GM11168 (cell line): ENCODE results near the gene ALB.

Source experiments
- in situ Hi-C: fragments of 300-500 bp; cut with MboI; formaldehyde crosslinking; loops from one replicate; pipeline ENCODE4 v1.12.0; 2022; ENCODE audit warnings: low sequenced_read_pairs; ENCODE audit not compliant: unreplicated experiment

ALB gene

DNA sequence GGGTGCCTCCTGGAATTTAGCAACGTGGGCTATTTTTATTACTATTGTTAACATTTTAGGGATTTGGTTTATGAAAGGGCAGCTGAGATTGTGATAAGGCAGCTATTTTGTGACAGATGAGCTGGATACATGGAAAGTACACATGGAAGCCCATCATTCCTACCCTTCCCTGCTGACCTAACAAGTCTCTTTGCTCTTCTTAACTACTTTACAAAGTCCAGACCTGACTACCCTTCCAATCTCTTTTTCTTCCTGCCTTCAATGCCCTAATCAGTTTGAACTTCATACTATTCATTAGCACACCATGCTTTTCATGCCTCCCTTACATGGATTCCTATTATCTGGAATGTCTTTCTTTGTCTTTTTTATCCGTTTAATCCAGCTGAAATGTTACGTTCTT lies 22.6 kb downstream of the ALB start:
- in situ Hi-C loops = no loop called here

DNA sequence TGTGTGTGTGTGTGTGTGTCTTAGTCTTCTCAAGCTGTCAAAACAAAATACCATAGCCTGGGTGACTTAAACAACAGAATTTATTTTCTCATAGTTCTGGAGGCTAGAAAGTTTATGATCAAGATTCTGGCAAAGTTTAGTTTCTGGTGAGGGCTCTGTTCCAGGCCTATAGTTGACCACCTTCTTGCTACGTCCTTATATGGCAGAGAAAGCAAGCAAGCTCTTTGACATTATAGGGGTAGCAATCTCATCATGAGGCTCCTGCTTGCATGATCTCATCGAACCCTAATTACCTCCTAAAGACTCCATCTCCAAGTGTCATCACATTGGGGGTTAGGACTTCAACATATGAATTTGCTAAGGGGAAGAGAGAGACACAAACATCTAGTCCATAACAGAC lies 25.0 kb downstream of the ALB start:
- in situ Hi-C loops = no loop called here

DNA sequence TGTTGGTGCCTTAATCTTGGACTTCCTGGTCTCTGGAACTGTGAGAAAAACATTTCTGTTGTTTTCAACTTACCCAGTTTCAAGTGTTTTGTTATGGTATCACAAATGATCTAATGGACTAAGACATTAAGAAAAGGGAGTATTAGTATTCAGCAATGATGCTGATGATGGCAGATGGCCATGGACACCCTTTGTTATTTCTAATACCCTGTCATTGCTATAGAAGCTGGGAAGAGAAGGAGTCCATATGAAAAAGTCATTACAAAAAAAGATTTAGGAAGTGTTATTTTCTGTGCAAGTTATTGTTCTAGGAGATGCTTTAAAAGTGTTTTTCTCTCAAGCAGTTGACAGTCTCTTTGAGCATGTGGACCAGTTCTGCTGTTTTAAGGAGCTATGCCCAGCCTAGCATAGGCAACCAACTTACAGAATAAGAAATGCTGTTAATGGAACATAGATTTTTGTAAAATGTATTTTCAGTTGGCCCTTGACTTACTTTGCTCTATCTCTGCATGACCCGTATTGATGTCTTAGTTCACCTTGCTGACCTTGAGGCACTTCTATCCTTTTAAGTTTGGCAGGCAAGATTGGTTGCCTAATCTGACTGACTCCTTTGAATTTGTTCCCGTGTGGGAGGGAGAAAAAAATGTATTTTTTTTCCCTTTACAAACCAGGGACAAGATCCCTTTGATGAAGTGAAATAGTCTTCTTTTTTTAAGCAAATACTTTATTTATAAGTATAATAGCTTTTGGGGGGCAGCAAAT lies 25.9 kb downstream of the ALB start:
- in situ Hi-C loops = no loop called here

DNA sequence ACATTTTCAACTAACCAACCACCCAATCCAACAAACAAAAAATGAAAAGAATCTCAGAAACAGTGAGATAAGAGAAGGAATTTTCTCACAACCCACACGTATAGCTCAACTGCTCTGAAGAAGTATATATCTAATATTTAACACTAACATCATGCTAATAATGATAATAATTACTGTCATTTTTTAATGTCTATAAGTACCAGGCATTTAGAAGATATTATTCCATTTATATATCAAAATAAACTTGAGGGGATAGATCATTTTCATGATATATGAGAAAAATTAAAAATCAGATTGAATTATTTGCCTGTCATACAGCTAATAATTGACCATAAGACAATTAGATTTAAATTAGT lies 27.7 kb downstream of the ALB start:
- in situ Hi-C loops = no loop called here

DNA sequence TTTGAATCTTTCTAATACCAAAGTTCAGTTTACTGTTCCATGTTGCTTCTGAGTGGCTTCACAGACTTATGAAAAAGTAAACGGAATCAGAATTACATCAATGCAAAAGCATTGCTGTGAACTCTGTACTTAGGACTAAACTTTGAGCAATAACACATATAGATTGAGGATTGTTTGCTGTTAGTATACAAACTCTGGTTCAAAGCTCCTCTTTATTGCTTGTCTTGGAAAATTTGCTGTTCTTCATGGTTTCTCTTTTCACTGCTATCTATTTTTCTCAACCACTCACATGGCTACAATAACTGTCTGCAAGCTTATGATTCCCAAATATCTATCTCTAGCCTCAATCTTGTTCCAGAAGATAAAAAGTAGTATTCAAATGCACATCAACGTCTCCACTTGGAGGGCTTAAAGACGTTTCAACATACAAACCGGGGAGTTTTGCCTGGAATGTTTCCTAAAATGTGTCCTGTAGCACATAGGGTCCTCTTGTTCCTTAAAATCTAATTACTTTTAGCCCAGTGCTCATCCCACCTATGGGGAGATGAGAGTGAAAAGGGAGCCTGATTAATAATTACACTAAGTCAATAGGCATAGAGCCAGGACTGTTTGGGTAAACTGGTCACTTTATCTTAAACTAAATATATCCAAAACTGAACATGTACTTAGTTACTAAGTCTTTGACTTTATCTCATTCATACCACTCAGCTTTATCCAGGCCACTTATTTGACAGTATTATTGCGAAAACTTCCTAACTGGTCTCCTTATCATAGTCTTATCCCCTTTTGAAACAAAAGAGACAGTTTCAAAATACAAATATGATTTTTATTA lies 28.3 kb downstream of the ALB start:
- in situ Hi-C loops = no loop called here

DNA sequence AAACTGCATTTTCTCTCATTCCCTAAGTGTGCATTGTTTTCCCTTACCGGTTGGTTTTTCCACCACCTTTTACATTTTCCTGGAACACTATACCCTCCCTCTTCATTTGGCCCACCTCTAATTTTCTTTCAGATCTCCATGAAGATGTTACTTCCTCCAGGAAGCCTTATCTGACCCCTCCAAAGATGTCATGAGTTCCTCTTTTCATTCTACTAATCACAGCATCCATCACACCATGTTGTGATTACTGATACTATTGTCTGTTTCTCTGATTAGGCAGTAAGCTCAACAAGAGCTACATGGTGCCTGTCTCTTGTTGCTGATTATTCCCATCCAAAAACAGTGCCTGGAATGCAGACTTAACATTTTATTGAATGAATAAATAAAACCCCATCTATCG lies 29.1 kb downstream of the ALB start:
- in situ Hi-C loops = no loop called here

DNA sequence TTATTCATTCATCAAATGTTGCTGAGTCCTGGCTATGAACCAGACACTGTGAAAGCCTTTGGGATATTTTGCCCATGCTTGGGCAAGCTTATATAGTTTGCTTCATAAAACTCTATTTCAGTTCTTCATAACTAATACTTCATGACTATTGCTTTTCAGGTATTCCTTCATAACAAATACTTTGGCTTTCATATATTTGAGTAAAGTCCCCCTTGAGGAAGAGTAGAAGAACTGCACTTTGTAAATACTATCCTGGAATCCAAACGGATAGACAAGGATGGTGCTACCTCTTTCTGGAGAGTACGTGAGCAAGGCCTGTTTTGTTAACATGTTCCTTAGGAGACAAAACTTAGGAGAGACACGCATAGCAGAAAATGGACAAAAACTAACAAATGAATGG lies 30.2 kb downstream of the ALB start:
- in situ Hi-C loops = no loop called here

DNA sequence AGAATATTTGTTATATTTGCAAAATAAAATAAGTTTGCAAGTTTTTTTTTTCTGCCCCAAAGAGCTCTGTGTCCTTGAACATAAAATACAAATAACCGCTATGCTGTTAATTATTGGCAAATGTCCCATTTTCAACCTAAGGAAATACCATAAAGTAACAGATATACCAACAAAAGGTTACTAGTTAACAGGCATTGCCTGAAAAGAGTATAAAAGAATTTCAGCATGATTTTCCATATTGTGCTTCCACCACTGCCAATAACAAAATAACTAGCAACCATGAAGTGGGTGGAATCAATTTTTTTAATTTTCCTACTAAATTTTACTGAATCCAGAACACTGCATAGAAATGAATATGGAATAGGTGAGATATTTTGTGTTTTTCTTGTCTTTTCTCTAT lies 31.9 kb downstream of the ALB start, which contains the start of gene AFP:
Gene AFP (plus strand): TSS at position 238 of the 400 bp plus-strand sequence. CDS start 42 bp downstream, at position 280.
- in situ Hi-C loops = no loop called here

DNA sequence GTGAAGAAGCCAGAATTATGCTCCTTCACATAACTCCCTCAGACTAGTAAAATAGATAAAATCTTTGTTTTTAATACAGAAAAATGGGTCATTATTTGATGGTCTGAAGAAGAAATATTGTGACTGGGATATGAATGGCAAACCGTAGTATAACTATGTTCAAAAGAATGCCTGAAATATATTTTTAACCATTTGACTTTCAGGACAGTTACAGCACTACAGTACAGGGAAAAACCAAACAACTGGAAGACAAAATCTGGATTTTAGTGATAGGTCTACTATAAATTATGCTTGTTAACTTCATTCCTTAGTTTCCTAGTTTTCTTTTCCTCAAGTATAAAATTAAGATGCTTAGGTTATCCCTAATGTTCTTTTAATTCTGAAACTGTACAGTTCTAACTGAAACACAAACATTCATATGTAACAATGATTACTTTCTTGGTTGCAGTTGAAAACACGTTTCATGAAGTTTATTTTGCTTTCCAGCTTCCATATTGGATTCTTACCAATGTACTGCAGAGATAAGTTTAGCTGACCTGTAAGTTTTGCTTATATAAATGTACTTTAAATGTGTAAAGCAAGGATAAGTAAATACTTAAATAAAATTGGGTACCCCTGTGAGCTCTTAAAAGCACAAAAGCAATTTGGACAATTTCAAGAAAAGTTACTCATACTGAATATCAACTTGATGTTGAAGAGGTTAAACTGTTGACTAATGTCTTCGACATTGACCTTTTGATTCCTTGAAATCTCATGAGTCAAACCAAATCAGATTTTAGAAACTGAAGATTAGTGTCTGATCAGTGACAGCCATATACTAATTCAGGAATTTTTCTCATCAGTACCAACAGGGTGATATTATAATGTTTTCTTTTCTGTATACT lies 32.8 kb downstream of the ALB start:
- in situ Hi-C loops = no loop called here

DNA sequence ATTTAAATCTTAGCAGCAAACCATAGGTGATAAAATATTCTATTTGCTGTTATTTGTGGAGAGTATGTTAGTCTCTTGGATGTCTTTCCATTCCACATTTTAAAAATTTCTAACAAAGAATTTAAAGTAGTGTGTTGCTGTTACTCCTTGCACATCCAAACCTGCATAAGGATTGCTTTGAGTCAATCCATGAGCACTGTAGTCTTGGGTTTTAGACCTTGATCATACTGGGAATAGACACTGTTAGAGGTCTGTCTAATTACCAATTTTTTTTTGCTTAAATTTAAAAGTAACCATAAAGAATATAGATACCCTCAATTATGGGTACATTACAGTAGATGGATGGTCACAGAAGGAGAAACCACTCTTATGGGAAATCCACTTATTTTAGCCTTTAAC lies 33.5 kb downstream of the ALB start:
- in situ Hi-C loops = no loop called here

DNA sequence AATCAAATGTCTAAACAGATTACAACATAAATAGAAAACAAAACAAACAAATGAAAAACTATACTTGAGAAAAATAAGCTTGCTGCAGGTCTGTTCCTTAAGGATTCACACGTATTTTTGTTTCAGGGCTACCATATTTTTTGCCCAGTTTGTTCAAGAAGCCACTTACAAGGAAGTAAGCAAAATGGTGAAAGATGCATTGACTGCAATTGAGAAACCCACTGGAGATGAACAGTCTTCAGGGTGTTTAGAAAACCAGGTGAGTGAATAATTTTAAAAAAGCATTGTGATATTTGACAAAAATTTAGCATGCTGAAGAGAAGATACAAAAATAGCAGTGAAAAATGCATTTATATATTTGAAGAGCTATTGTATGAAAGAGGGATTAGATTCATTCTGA lies 34.0 kb downstream of the ALB start:
- in situ Hi-C loops = no loop called here

DNA sequence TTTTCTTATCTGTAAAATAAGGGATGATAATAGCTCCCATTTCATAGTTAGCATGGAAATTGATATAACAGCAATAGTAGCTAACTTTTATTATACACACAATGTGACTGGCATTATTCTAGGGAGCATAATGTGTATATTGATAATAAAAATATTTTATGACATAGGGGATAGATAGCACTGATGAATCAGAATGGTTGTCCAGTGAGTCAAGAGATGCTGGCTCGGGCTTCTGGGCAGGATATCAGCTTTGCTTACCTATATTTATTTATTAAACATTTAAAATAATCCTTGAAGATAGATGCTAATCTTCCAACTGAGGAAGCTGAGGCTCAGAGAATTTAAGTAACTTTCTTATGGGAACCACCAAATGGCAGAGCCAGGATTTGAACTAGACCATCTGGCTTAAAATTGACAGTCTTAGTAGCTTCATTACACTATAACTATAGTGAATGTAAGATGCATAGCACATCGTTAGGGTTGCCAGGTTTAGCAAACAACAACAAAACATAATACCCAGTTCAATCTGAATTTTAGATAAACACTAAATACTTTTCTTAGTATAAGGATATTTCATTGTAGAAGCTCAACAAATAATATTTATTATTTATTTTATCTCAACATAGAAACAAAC lies 34.6 kb downstream of the ALB start:
- in situ Hi-C loops = no loop called here

DNA sequence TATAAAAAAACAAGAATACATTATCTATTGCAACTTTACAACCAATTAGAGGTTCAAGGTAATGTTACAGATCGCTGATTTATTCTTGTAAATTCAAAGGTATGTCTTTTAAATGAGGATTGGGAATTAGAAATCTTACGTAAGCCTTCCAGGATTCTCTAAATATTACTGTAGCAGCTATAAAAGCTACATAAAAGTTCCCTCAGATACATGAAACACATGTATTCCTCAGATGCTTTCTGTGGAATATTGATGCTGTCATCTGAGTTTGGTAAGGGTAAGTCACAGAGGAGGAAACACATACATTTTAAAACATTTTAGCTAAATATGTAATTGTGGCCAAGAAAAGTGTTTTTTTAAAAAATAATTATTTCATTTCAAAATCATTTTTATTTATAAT lies 35.4 kb downstream of the ALB start:
- in situ Hi-C loops = no loop called here

DNA sequence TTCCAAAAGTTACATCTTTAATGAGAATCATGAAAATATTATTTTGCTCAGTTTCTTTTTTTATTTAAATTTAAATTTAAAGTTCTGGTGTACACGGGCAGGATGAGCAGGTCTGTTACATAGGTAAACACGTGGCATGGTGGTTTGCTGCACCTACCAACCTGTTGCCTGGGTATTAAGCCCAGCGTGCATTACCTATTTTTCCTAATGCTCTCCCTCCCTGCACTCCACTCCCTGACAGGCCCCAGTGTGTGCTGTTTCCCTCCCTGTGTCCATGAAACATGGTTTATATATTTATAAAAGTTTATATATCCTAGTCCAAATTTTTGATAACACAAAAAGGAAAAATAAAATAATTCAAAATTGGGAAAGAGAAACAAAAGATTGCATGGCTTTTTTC lies 35.9 kb downstream of the ALB start:
- in situ Hi-C loops = no loop called here

DNA sequence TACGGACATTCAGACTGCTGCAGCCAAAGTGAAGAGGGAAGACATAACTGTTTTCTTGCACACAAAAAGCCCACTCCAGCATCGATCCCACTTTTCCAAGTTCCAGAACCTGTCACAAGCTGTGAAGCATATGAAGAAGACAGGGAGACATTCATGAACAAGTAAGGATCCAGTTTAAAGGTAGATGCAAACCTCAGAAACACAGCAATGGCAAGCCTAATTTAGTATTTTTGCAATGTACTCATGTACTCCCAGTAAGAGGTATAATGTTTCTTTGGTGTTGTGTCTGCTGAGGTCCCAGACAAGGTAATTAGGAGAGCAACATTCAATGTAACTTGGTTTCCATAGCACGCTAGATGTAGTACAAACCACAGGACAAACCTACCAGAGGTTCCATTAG lies 36.6 kb downstream of the ALB start:
- in situ Hi-C loops = no loop called here

DNA sequence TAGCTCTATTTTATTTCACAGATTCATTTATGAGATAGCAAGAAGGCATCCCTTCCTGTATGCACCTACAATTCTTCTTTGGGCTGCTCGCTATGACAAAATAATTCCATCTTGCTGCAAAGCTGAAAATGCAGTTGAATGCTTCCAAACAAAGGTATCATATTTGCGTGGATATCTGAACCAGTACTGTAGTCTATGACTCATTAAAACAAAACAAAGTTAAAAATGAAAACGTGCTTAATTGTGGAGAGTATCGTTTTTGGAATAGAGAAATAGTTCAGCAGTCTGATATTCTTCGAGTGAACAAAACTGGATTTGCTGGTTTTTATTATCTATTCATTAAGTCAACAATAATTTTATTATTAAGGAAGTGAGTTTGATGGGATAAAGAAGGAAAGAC lies 38.2 kb downstream of the ALB start:
- in situ Hi-C loops = no loop called here

DNA sequence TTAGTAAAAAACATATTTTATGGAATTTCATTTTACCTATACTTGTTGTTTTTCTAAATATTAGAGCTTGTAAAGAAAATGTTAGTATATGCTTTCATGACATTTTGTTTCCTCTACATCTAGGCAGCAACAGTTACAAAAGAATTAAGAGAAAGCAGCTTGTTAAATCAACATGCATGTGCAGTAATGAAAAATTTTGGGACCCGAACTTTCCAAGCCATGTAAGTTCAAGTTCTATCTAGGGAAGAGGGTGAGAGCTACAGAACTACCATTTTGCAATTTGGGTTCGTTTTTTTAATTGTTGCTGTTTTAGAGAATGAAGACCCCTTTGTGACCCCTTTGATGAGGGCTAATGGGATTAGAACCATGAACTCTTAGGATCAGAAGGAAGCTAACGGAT lies 39.1 kb downstream of the ALB start:
- in situ Hi-C loops = no loop called here

DNA sequence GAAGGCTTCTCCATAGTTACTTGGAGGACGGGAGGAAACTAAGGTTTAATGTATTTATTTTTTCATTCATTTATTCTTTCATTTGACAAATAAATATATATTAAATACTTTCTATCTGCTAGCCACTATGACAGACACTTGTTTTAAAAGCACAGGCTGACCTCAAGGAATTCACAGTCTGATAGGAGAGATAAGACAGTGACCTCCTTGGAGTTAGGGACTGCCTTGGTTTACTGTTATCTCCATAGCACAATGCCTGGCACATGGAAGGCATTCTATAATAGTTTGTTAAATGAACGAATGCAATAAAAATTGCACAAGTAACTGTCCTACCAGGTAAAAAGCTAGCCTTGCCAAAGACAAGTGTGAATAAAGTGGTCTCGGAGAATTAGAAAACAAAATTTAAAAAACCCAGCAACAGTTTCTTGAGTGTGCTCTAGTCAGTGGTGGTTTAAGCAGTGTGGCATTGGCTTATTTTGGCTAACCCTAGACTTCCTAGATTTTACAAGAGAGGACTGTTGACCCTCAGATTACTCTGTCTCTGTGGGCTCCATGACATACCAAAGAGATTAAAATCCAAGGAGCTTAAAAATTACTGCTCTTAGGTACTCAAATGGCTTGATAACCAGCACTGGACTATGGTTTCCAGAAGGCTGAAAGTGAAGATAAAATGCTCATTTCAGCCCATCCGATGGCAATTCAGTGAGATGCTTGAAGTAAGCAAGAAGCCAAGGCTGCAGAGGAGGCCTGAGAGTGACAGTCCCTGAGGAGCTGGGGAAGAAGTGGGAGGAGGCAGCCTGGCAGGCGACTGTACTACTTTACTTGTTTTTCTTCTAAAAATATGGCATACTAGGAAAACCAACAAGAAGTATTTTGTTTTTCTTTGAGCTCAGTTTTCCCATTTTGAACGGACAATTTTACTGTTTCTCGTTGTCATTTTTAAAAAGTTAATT lies 41.6 kb downstream of the ALB start:
- in situ Hi-C loops = no loop called here

DNA sequence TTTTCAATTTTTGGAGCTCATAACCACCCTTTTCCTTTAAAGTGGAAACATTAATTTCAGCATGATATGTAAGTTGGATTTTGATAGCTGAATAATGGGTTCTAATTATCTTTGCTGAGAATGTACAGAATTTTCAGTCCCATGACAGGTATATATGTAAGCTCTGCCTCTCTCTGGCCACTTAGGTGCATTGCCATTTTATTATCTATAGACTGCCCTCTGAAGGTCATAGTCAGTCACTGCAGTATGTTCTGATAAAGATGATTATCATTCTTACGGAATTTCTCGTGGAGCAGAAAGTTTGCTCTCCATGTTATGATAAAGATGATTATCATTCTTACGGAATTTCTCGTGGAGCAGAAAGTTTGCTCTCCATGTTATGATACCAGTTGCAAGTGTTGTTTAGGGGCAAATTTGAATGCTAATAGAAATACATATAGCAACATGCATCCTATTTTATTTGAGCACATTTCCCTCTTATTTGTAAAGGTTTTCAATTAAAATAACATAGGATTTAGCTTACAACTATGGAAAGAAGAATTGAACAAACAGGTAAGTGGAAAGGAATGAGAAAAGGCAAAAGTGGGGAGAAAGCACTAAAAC lies 42.4 kb downstream of the ALB start:
- in situ Hi-C loops = no loop called here
